Fibroblast of lung (primary cell): ENCODE results near the gene GAS2L1. TPM values are rescaled to one million over a fixed set of nuclear protein-coding genes. Genes with fewer than 3 reads are reported as not detected.

Source experiments
- DNase-seq, 2 donors: peaks; one replicate each; pipeline versions ENCODE4 v3.0.0 to v3.0.0-alpha.2; 2010; ENCODE audit warnings: low read depth in 2 of 2
- H2AFZ ChIP-seq: 2 replicates; pipeline ENCODE4 v1.5.1; 2012; ENCODE audit warnings: low read length, control low read depth, inconsistent platforms
- H3K27ac ChIP-seq: 2 replicates; pipeline ENCODE4 v1.5.1; 2011; ENCODE audit warnings: low read length, control low read depth; ENCODE audit not compliant: insufficient read depth
- H3K27me3 ChIP-seq: 2 replicates; pipeline ENCODE4 v1.5.1; 2011; ENCODE audit warnings: mild to moderate bottlenecking, low read length; ENCODE audit not compliant: control insufficient read depth, insufficient read depth
- H3K36me3 ChIP-seq: 2 replicates; pipeline ENCODE4 v1.5.1; 2011; ENCODE audit warnings: low read length; ENCODE audit not compliant: control insufficient read depth, insufficient read depth
- H3K4me1 ChIP-seq: 2 replicates; pipeline ENCODE4 v1.5.1; 2011; ENCODE audit warnings: low read length; ENCODE audit not compliant: control insufficient read depth, insufficient read depth; ENCODE audit errors: extremely low read depth
- H3K4me2 ChIP-seq: 2 replicates; pipeline ENCODE4 v1.5.1; 2011; ENCODE audit warnings: low read length, control low read depth; ENCODE audit not compliant: insufficient read depth; ENCODE audit errors: extremely low read depth
- H3K4me3 ChIP-seq, 4 experiments: fragments of 200-600 bp in 1 of 4; sonication (generic) in 1 of 4; replicated peaks in 1 of 4; 2 replicates each; pipeline ENCODE4 v1.5.1; 2011 to 2016; ENCODE audit warnings: low read length in 4 of 4, low read depth in 3 of 4, mild to moderate bottlenecking in 3 of 4, control low read depth in 2 of 4, inconsistent platforms in 1 of 4, mixed read lengths in 1 of 4; ENCODE audit not compliant: insufficient read depth in 1 of 4; ENCODE audit errors: control extremely low read depth in 1 of 4
- H3K79me2 ChIP-seq: 2 replicates; pipeline ENCODE4 v1.5.1; 2012; ENCODE audit warnings: mild to moderate bottlenecking, low read length, inconsistent platforms; ENCODE audit not compliant: control insufficient read depth, insufficient read depth
- H3K9ac ChIP-seq: 2 replicates; pipeline ENCODE4 v1.5.1; 2011; ENCODE audit warnings: mild to moderate bottlenecking, low read length, control low read depth; ENCODE audit not compliant: insufficient read depth
- H3K9me3 ChIP-seq: 2 replicates; pipeline ENCODE4 v1.5.1; 2012; ENCODE audit warnings: low read depth, low read length; ENCODE audit not compliant: control insufficient read depth, insufficient read depth
- H4K20me1 ChIP-seq: 2 replicates; pipeline ENCODE4 v1.5.1; 2011; ENCODE audit warnings: low read length; ENCODE audit not compliant: control insufficient read depth, insufficient read depth; ENCODE audit errors: extremely low read depth
- EZH2 ChIP-seq: IDR thresholded peaks from 2 replicates; pipeline ENCODE4 v1.5.1; 2012; ENCODE audit warnings: low read length, control low read depth, mild to moderate bottlenecking; ENCODE audit errors: missing control alignments
- polyA plus RNA-seq, 2 donors: library from polyadenylated mRNA; depleted of rRNA in 1 of 2; stranded (reverse) in 1 of 2; unstranded in 1 of 2; fragments of >200 nt; gene quantifications; 2 replicates each; pipeline ENCODE4 v1.2.1, GENCODE V29; 2011 to 2012; ENCODE audit warnings: missing spikeins in 1 of 2
- total RNA-seq: library from RNA; depleted of rRNA; stranded (reverse); fragments of >200 nt; gene quantifications from 2 replicates; pipeline ENCODE4 v1.2.1, GENCODE V29; 2014
- TF ChIP-seq, protein P1 (sequence below), 2 donors: IDR thresholded peaks in 1 of 2; conservative IDR thresholded peaks in 1 of 2; 1 replicate in 1 of 2; 2 replicates in 1 of 2; pipeline ENCODE4 v1.5.1; 2011 to 2012; ENCODE audit warnings: low read length in 2 of 2, control low read depth in 1 of 2, inconsistent platforms in 1 of 2, low read depth in 1 of 2, mild to moderate bottlenecking in 1 of 2

The GAS2L1 gene
- total and polyA plus RNA-seq, 2 donors (not counting 1 experiment from before 2014, with no cell fraction given): 5.4 to 8.9 TPM

DNA sequence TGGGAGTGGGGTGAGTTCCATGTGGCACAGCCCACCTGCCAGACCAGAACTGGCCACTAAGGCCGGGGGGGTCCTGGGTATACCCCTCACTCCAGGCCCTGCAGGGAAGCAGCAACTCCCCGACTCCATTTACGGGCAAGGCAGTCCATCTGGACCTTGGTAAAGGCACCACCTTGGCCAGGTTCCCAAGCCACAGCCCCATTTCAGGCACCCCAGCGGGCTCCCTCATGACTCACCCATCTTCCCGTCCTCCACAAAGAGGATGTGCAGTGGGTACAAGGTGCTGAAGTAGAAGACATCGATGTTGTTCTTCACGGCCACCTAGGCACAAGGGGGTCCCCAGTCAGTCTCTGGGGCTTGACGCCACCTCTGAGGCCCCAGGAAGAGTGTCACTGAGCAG is 24.8 kb downstream of the GAS2L1 start:
- Histone ChIP-seq H3K27ac (no peak overlapping the region), H3K36me3 (peaks cover 12% of the 10 kb centered on the region), H3K9ac (no peak overlapping the region), H3K27me3 (no peaks in the 10 kb centered on the region), H4K20me1 (no peaks in the 10 kb centered on the region), H3K4me1 (peaks cover 8% of the 10 kb centered on the region), H3K79me2 (no peaks in the 10 kb centered on the region), H2AFZ (no peak overlapping the region), H3K4me3 (no peak overlapping the region), H3K4me2 (no peak overlapping the region), H3K9me3 (no peaks in the 10 kb centered on the region)
- no peak for DNase-seq
- TF ChIP-seq EZH2: no peak
- TF ChIP-seq, protein P1, sequence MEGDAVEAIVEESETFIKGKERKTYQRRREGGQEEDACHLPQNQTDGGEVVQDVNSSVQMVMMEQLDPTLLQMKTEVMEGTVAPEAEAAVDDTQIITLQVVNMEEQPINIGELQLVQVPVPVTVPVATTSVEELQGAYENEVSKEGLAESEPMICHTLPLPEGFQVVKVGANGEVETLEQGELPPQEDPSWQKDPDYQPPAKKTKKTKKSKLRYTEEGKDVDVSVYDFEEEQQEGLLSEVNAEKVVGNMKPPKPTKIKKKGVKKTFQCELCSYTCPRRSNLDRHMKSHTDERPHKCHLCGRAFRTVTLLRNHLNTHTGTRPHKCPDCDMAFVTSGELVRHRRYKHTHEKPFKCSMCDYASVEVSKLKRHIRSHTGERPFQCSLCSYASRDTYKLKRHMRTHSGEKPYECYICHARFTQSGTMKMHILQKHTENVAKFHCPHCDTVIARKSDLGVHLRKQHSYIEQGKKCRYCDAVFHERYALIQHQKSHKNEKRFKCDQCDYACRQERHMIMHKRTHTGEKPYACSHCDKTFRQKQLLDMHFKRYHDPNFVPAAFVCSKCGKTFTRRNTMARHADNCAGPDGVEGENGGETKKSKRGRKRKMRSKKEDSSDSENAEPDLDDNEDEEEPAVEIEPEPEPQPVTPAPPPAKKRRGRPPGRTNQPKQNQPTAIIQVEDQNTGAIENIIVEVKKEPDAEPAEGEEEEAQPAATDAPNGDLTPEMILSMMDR (conservative IDR thresholded peaks at IDR 0.05 in 1 of 2, IDR thresholded peaks at IDR 0.05 in 1 of 2; ENCODE audit: low read depth in 1 of 2, low read length in 2 of 2): no peak

DNA sequence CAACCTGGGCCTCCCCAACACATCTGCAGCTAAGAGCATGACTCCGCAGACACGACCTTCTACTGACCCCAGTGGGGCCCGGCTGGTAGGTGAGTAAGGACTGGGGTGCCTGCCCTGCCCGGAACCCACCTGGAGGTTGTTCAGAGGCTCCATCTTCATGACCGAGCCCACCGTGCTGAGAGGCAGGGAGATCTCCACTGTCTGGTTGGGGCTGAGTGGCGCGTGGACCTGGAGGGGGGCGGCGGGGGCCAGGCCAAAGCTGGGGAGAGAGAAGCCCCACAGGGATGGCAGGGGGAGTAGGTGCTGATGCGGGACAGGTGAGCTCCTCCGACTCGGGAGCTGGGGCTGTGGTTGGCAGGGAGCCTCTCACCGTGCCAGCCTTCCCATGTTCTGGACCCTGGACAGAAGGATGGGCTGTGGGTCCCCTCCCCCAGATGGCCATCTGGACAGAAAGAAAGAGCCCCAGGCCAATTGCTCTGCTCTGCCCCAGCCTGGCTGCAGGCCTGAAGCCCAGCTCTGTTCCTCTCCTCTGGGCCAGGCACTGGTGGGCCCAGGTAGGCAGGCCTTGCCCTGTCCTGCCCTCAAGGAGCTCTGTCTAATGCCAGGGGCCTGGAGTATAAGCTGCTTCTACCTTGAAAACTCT is 25.3 kb downstream of the GAS2L1 start:
- TF ChIP-seq, protein P1 (conservative IDR thresholded peaks at IDR 0.05 in 1 of 2, IDR thresholded peaks at IDR 0.05 in 1 of 2; ENCODE audit: low read depth in 1 of 2, low read length in 2 of 2): no peak
- no peak for TF ChIP-seq EZH2
- Histone ChIP-seq H3K27ac (no peak overlapping the region), H3K27me3 (no peaks in the 10 kb centered on the region), H3K9ac (no peak overlapping the region), H3K79me2 (no peaks in the 10 kb centered on the region), H3K36me3 (peaks cover 10% of the 10 kb centered on the region), H4K20me1 (no peaks in the 10 kb centered on the region), H3K4me1 (peaks cover 8% of the 10 kb centered on the region), H3K4me2 (no peak overlapping the region), H3K9me3 (no peaks in the 10 kb centered on the region), H3K4me3 (no peak overlapping the region), H2AFZ (no peak overlapping the region)
- no peak for DNase-seq

DNA sequence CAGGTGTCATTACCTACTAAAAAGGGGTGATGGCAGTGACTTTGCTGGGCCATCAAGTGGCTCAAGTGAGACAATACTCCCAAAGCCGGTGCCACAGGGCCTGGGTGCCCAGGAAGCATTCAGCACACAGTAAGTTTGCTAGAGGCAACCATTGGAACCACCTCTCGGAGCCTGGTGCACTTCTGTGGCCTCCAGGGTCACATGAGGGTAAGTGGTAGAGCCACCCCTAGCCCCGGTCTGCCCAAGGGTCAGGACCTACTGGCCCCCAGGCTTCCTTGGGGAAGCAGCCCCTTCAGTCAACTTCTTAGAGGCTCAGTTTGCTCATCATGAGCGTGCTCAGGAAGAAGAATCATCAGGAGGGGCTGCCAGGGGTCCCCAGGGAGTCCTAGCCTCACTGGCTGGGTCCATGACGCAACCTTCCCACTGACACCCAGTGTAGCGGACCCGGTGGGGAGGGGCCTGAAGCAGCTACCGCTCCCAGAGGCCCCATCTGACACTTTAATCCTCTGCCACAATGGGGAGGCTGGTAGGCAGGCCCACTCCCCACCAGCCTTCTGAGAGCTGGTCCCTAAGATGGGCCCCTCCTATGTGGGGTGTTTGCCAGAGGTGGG is 26.5 kb downstream of the GAS2L1 start:
- no peak for DNase-seq
- no peak overlapping the region for H2AFZ ChIP-seq

More for the DNA sequence above, 26.5 kb downstream of the GAS2L1 start:
- no peak for TF ChIP-seq EZH2
- TF ChIP-seq, protein P1 (conservative IDR thresholded peaks at IDR 0.05 in 1 of 2, IDR thresholded peaks at IDR 0.05 in 1 of 2; ENCODE audit: low read depth in 1 of 2, low read length in 2 of 2): no peak
- Histone ChIP-seq H3K79me2 (no peaks in the 10 kb centered on the region), H3K27me3 (no peaks in the 10 kb centered on the region), H3K9me3 (no peaks in the 10 kb centered on the region), H3K4me1 (peaks cover 8% of the 10 kb centered on the region), H3K9ac (no peak overlapping the region), H3K36me3 (peaks cover 8% of the 10 kb centered on the region), H4K20me1 (no peaks in the 10 kb centered on the region), H3K4me3 (no peak overlapping the region), H3K27ac (no peak overlapping the region), H3K4me2 (no peak overlapping the region)
